HUES64 (cell line): ENCODE data around the gene CD163L1. TPM values are rescaled to one million over a fixed set of nuclear protein-coding genes. Genes with fewer than 3 reads are reported as not detected.

Source experiments
- H3K27ac ChIP-seq: 2 replicates; pipeline ENCODE4 v1.7.0; 2013; ENCODE audit warnings: low read depth, low read length, inconsistent platforms
- H3K27me3 ChIP-seq: 2 replicates; pipeline ENCODE4 v1.6.1; 2013; ENCODE audit warnings: mild to moderate bottlenecking, low read length; ENCODE audit not compliant: insufficient read depth
- H3K36me3 ChIP-seq: 2 replicates; pipeline ENCODE4 v1.6.1; 2013; ENCODE audit warnings: mild to moderate bottlenecking, low read length; ENCODE audit not compliant: insufficient read depth
- H3K4me1 ChIP-seq: 2 replicates; pipeline ENCODE4 v1.6.1; 2013; ENCODE audit warnings: mild to moderate bottlenecking, low read length, moderate library complexity; ENCODE audit not compliant: insufficient read depth
- H3K4me3 ChIP-seq: 2 replicates; pipeline ENCODE4 v1.5.1; 2013; ENCODE audit warnings: mild to moderate bottlenecking, low read length, moderate library complexity
- H3K9ac ChIP-seq: 2 replicates; pipeline ENCODE4 v1.6.1; 2013; ENCODE audit warnings: mild to moderate bottlenecking, low read depth, low read length
- H3K9me3 ChIP-seq: 2 replicates; pipeline ENCODE4 v1.6.1; 2013; ENCODE audit warnings: low read depth, low read length; ENCODE audit not compliant: insufficient read depth
- whole genome bisulfite sequencing: fragments of 150-250, 120-280 bp; methylation state at CpG from one replicate; pipeline ENCODE4 v1.1.7; 2013; ENCODE audit warnings: missing lambda C conversion rate; 5-methylcytosine and 5-hydroxymethylcytosine counted together
- polyA plus RNA-seq, 2 experiments: library from polyadenylated mRNA; stranded (reverse); fragments of 50-300 nt; gene quantifications; one replicate each; pipeline ENCODE4 v1.2.3, GENCODE V29; 2013

CD163L1 gene
- polyA plus RNA-seq (2013, experiment 1 of 2), result 0.10 TPM
- polyA plus RNA-seq (2013, experiment 2 of 2), result 0.06 TPM

GRCh38 chr12:7444076-7444475 lies at the start of gene CD163L1:
Gene CD163L1 (minus strand): TSS chr12:7444153. CDS start chr12:7444127, 26 bp downstream.
- Histone ChIP-seq H3K27ac (no peak within 1 kb of the TSS), H3K9me3 (no peaks in the 10 kb centered on the region), H3K9ac (no peak within 1 kb of the TSS), H3K4me1 (no peaks in the 10 kb centered on the region), H3K36me3 (no peaks in the 10 kb centered on the region), H3K27me3 (peaks cover 14% of the 10 kb centered on the region), H3K4me3 (no peak within 1 kb of the TSS)
- WGBS, result 86% methylated on average over 2 of the region's 2 CpGs

GRCh38 chr12:7493006-7493405 lies 49.1 kb upstream of the CD163L1 start:
- no peaks in the 10 kb centered on the region for H3K27me3 ChIP-seq
- 93% methylated on average over 3 of the region's 3 CpGs for WGBS
- H3K9ac ChIP-seq, result no peak overlapping the region
- H3K36me3 ChIP-seq, result no peaks in the 10 kb centered on the region
- H3K4me3 ChIP-seq, result no peak overlapping the region
- no peak overlapping the region for H3K27ac ChIP-seq
- peaks cover 7% of the 10 kb centered on the region for H3K4me1 ChIP-seq
- H3K9me3 ChIP-seq, result no peaks in the 10 kb centered on the region

GRCh38 chr12:7486512-7486911 lies 42.6 kb upstream of the CD163L1 start:
- Histone ChIP-seq H3K4me1 (no peaks in the 10 kb centered on the region), H3K36me3 (no peaks in the 10 kb centered on the region), H3K9me3 (no peaks in the 10 kb centered on the region), H3K27ac (no peak overlapping the region), H3K27me3 (no peaks in the 10 kb centered on the region), H3K9ac (no peak overlapping the region), H3K4me3 (no peak overlapping the region)
- WGBS, result 87% methylated on average over 6 of the region's 6 CpGs

GRCh38 chr12:7485095-7485494 lies 41.1 kb upstream of the CD163L1 start:
- H3K4me3 ChIP-seq, result no peak overlapping the region
- H3K9ac ChIP-seq, result no peak overlapping the region
- H3K36me3 ChIP-seq, result no peaks in the 10 kb centered on the region
- H3K4me1 ChIP-seq, result no peaks in the 10 kb centered on the region
- WGBS, result 71% methylated on average over 4 of the region's 4 CpGs
- H3K9me3 ChIP-seq, result no peaks in the 10 kb centered on the region
- no peak overlapping the region for H3K27ac ChIP-seq
- H3K27me3 ChIP-seq, result no peaks in the 10 kb centered on the region

- Histone ChIP-seq H3K27me3 (no peaks in the 10 kb centered on the region), H3K4me1 (no peaks in the 10 kb centered on the region), H3K4me3 (no peak overlapping the region), H3K36me3 (no peaks in the 10 kb centered on the region), H3K9ac (no peak overlapping the region), H3K9me3 (no peaks in the 10 kb centered on the region), H3K27ac (no peak overlapping the region)
- 89% methylated on average over 5 of the region's 5 CpGs for WGBS
These were observed 39.4 kb upstream of the CD163L1 start for GRCh38 chr12:7483343-7483742.

GRCh38 chr12:7479771-7480170 lies 35.8 kb upstream of the CD163L1 start:
- no peaks in the 10 kb centered on the region for H3K9me3 ChIP-seq
- no peak overlapping the region for H3K27ac ChIP-seq
- no peaks in the 10 kb centered on the region for H3K27me3 ChIP-seq
- no CpG with 5 or more reads among the region's 1 CpG for WGBS
- no peak overlapping the region for H3K9ac ChIP-seq
- H3K4me1 ChIP-seq, result no peaks in the 10 kb centered on the region
- no peaks in the 10 kb centered on the region for H3K36me3 ChIP-seq
- H3K4me3 ChIP-seq, result no peak overlapping the region

GRCh38 chr12:7472060-7472459 lies 28.1 kb upstream of the CD163L1 start:
- no peak overlapping the region for H3K27ac ChIP-seq
- no peak overlapping the region for H3K9ac ChIP-seq
- H3K4me1 ChIP-seq, result no peaks in the 10 kb centered on the region
- no peaks in the 10 kb centered on the region for H3K27me3 ChIP-seq
- H3K36me3 ChIP-seq, result no peaks in the 10 kb centered on the region
- H3K9me3 ChIP-seq, result no peaks in the 10 kb centered on the region
- WGBS, result 97% methylated on average over 6 of the region's 6 CpGs
- H3K4me3 ChIP-seq, result no peak overlapping the region

- H3K9me3 ChIP-seq, result no peaks in the 10 kb centered on the region
- H3K9ac ChIP-seq, result no peak overlapping the region
- WGBS, result 79% methylated on average over 7 of the region's 7 CpGs
- H3K27me3 ChIP-seq, result no peaks in the 10 kb centered on the region
- no peaks in the 10 kb centered on the region for H3K36me3 ChIP-seq
- H3K4me1 ChIP-seq, result no peaks in the 10 kb centered on the region
- H3K27ac ChIP-seq, result no peak overlapping the region
- no peak overlapping the region for H3K4me3 ChIP-seq
These were observed 16.7 kb upstream of the CD163L1 start for GRCh38 chr12:7460375-7461259.

GRCh38 chr12:7459973-7460372 lies 16.0 kb upstream of the CD163L1 start:
- Histone ChIP-seq H3K36me3 (no peaks in the 10 kb centered on the region), H3K4me3 (no peak overlapping the region), H3K9ac (no peak overlapping the region), H3K9me3 (no peaks in the 10 kb centered on the region), H3K4me1 (no peaks in the 10 kb centered on the region), H3K27me3 (no peaks in the 10 kb centered on the region), H3K27ac (no peak overlapping the region)
- 93% methylated on average over 3 of the region's 3 CpGs for WGBS

- WGBS, result no CpG with 5 or more reads among the region's 3 CpGs
- Histone ChIP-seq H3K36me3 (no peaks in the 10 kb centered on the region), H3K4me1 (no peaks in the 10 kb centered on the region), H3K27me3 (no peaks in the 10 kb centered on the region), H3K4me3 (no peak overlapping the region), H3K27ac (no peak overlapping the region), H3K9me3 (no peaks in the 10 kb centered on the region), H3K9ac (no peak overlapping the region)
These were observed 7.8 kb upstream of the CD163L1 start for GRCh38 chr12:7451756-7452155.

- Histone ChIP-seq H3K27ac (no peak overlapping the region), H3K4me3 (no peak overlapping the region), H3K9me3 (no peaks in the 10 kb centered on the region), H3K36me3 (no peaks in the 10 kb centered on the region), H3K4me1 (no peaks in the 10 kb centered on the region), H3K9ac (no peak overlapping the region), H3K27me3 (no peaks in the 10 kb centered on the region)
- WGBS, result 86% methylated on average over 7 of the region's 7 CpGs
These were observed 6.7 kb upstream of the CD163L1 start for GRCh38 chr12:7450667-7451066.
